Neuronal stem cell (in vitro differentiated cells): ENCODE results near the gene NUDT22.

Source experiments
- DNase-seq: peaks from one replicate; pipeline ENCODE4 v3.0.0-alpha.2; 2013; ENCODE audit warnings: low spot score
- H2AFZ ChIP-seq: one replicate; pipeline ENCODE4 v1.6.1; 2013; ENCODE audit warnings: mild to moderate bottlenecking, low read length, inconsistent platforms
- H2AK5ac ChIP-seq: 2 replicates; pipeline ENCODE4 v1.6.1; 2013; ENCODE audit warnings: low read depth, mild to moderate bottlenecking, inconsistent platforms, low read length, moderate library complexity, mixed read lengths
- H2BK120ac ChIP-seq: 2 replicates; pipeline ENCODE4 v1.6.1; 2013; ENCODE audit warnings: low read depth, mild to moderate bottlenecking, inconsistent platforms, low read length, moderate library complexity, mixed read lengths
- H2BK12ac ChIP-seq: one replicate; pipeline ENCODE4 v1.6.1; 2013; ENCODE audit warnings: low read length, inconsistent platforms
- H2BK15ac ChIP-seq: 2 replicates; pipeline ENCODE4 v1.6.1; 2013; ENCODE audit warnings: mild to moderate bottlenecking, low read length, inconsistent platforms, mixed read lengths
- H2BK5ac ChIP-seq: one replicate; pipeline ENCODE4 v1.6.1; 2013; ENCODE audit warnings: inconsistent platforms, mild to moderate bottlenecking, low read length, moderate library complexity
- H3K14ac ChIP-seq: one replicate; pipeline ENCODE4 v1.6.1; 2013; ENCODE audit warnings: low read length, inconsistent platforms
- H3K18ac ChIP-seq: 2 replicates; pipeline ENCODE4 v1.6.1; 2013; ENCODE audit warnings: low read length, inconsistent platforms
- H3K23ac ChIP-seq: 2 replicates; pipeline ENCODE4 v1.6.1; 2013; ENCODE audit warnings: low read depth, mild to moderate bottlenecking, mixed read lengths, low read length, inconsistent platforms; ENCODE audit not compliant: poor library complexity
- H3K27ac ChIP-seq: replicated peaks from 3 replicates; pipeline ENCODE4 v1.5.1; 2013; ENCODE audit warnings: low read length, inconsistent platforms
- H3K27me3 ChIP-seq, 3 experiments: 2 replicates each; pipeline ENCODE4 v1.6.1; 2013; ENCODE audit warnings: low read length in 3 of 3, mild to moderate bottlenecking in 2 of 3, inconsistent platforms in 1 of 3, low read depth in 1 of 3, mixed read lengths in 1 of 3, moderate library complexity in 1 of 3; ENCODE audit not compliant: control insufficient read depth in 3 of 3, insufficient read depth in 3 of 3
- H3K36me3 ChIP-seq, 2 donors: replicated peaks in 1 of 2; 2 replicates each; pipeline ENCODE4 v1.6.1; 2013; ENCODE audit warnings: low read length in 2 of 2; ENCODE audit not compliant: control insufficient read depth in 2 of 2, insufficient read depth in 2 of 2
- H3K4ac ChIP-seq: 2 replicates; pipeline ENCODE4 v1.6.1; 2013; ENCODE audit warnings: inconsistent platforms, mild to moderate bottlenecking, low read length, moderate library complexity
- H3K4me1 ChIP-seq, 2 donors: 1 replicate in 1 of 2; 2 replicates in 1 of 2; pipeline ENCODE4 v1.6.1; 2013; ENCODE audit warnings: low read length in 2 of 2, low read depth in 1 of 2; ENCODE audit not compliant: control insufficient read depth in 2 of 2, insufficient read depth in 1 of 2
- H3K4me2 ChIP-seq: one replicate; pipeline ENCODE4 v1.6.1; 2013; ENCODE audit warnings: mild to moderate bottlenecking, low read length, inconsistent platforms; ENCODE audit not compliant: insufficient read depth, poor library complexity, severe bottlenecking
- H3K4me3 ChIP-seq, 2 donors: 2 replicates each; pipeline ENCODE4 v1.5.1; 2013; ENCODE audit warnings: low read length in 2 of 2, mild to moderate bottlenecking in 2 of 2, inconsistent platforms in 1 of 2, moderate library complexity in 1 of 2
- H3K79me1 ChIP-seq: one replicate; pipeline ENCODE4 v1.6.1; 2013; ENCODE audit warnings: low read depth, mild to moderate bottlenecking, inconsistent platforms, low read length, moderate library complexity
- H3K9ac ChIP-seq: one replicate; pipeline ENCODE4 v1.6.1; 2013; ENCODE audit warnings: mild to moderate bottlenecking, low read depth, low read length, inconsistent platforms; ENCODE audit not compliant: poor library complexity
- H3K9me3 ChIP-seq, 2 donors: replicated peaks in 1 of 2; 2 replicates each; pipeline versions ENCODE3 to v1.6.1; 2013; ENCODE audit warnings: low read length in 2 of 2, mild to moderate bottlenecking in 2 of 2, inconsistent platforms in 1 of 2, low read depth in 1 of 2, mixed read lengths in 1 of 2, moderate library complexity in 1 of 2; ENCODE audit not compliant: control insufficient read depth in 2 of 2, insufficient read depth in 1 of 2
- H4K8ac ChIP-seq: one replicate; pipeline ENCODE4 v1.6.1; 2013; ENCODE audit warnings: low read depth, mild to moderate bottlenecking, inconsistent platforms, low read length, moderate library complexity
- H4K91ac ChIP-seq: one replicate; pipeline ENCODE4 v1.6.1; 2013; ENCODE audit warnings: low read length, low read depth, mild to moderate bottlenecking, inconsistent platforms; ENCODE audit not compliant: poor library complexity
- WGBS, 2 donors: extraction: QIAGEN DNeasy Blood & Tissue Kit; methylation state at CpG; one replicate each; pipeline ENCODE4 v1.1.7; 2013; ENCODE audit warnings: missing lambda C conversion rate in 2 of 2, mixed read lengths in 1 of 2; ENCODE audit not compliant: insufficient read length in 2 of 2, insufficient replicate concordance in 1 of 2; ENCODE audit errors: extremely low coverage in 2 of 2; 5-methylcytosine and 5-hydroxymethylcytosine counted together

The NUDT22 gene

GRCh38 chr11:64275031-64275800 lies 49.1 kb downstream of the NUDT22 start:
- no peak for DNase-seq
- no peak overlapping the region for H2BK120ac ChIP-seq
- no peak overlapping the region for H2BK15ac ChIP-seq
- no peak overlapping the region for H2BK5ac ChIP-seq
- WGBS, 2 donors = no CpG with 5 or more reads among the region's 15 CpGs
- no peak overlapping the region for H3K4me3 ChIP-seq
- no peak overlapping the region for H2BK12ac ChIP-seq
- no peaks in the 10 kb centered on the region for H3K27me3 ChIP-seq
- H3K4me1 ChIP-seq = peaks cover 4 to 19% of the 10 kb centered on the region in 2 donors
- no peak overlapping the region for H4K8ac ChIP-seq
- H3K4ac ChIP-seq = no peak overlapping the region
- H2AFZ ChIP-seq = no peak overlapping the region
- H3K9me3 ChIP-seq = no peaks in the 10 kb centered on the region
- H3K36me3 ChIP-seq = peaks cover 5 to 39% of the 10 kb centered on the region in 2 donors
- no peak overlapping the region for H3K27ac ChIP-seq
- H3K23ac ChIP-seq = peak overlapping the region; percentile 34
- H3K4me2 ChIP-seq = no peak overlapping the region
- peaks cover 2% of the 10 kb centered on the region for H3K79me1 ChIP-seq
- H3K14ac ChIP-seq = no peak overlapping the region
- peak overlapping the region; percentile 64 for H3K9ac ChIP-seq
- no peak overlapping the region for H2AK5ac ChIP-seq
- H4K91ac ChIP-seq = no peak overlapping the region
- no peak overlapping the region for H3K18ac ChIP-seq

GRCh38 chr11:64275841-64276240 lies 49.8 kb downstream of the NUDT22 start:
- H3K9ac ChIP-seq = peak overlapping the region; percentile 64
- H4K91ac ChIP-seq = no peak overlapping the region
- no peaks in the 10 kb centered on the region for H3K9me3 ChIP-seq
- H2BK12ac ChIP-seq = no peak overlapping the region
- WGBS, 2 donors = no CpG with 5 or more reads among the region's 2 CpGs
- no peak overlapping the region for H3K14ac ChIP-seq
- no peak overlapping the region for H4K8ac ChIP-seq
- H3K23ac ChIP-seq = no peak overlapping the region
- H2BK5ac ChIP-seq = no peak overlapping the region
- H2AFZ ChIP-seq = no peak overlapping the region
- H3K79me1 ChIP-seq = peaks cover 2% of the 10 kb centered on the region
- H3K4me1 ChIP-seq = peaks cover 4 to 19% of the 10 kb centered on the region in 2 donors
- no peak overlapping the region for H3K27ac ChIP-seq
- H2BK15ac ChIP-seq = no peak overlapping the region
- H2BK120ac ChIP-seq = no peak overlapping the region
- no peak overlapping the region for H3K18ac ChIP-seq
- H3K4ac ChIP-seq = no peak overlapping the region
- DNase-seq = no peak
- H3K4me2 ChIP-seq = no peak overlapping the region
- peak overlapping the region in 1 of 2 donors; percentile 60 for H3K4me3 ChIP-seq
- H3K36me3 ChIP-seq = peaks cover 5 to 39% of the 10 kb centered on the region in 2 donors
- no peak overlapping the region for H2AK5ac ChIP-seq
- no peaks in the 10 kb centered on the region for H3K27me3 ChIP-seq

GRCh38 chr11:64276653-64277431 lies 50.8 kb downstream of the NUDT22 start:
- Histone ChIP-seq H2BK5ac (no peak overlapping the region), H3K27me3 (no peaks in the 10 kb centered on the region), H4K8ac (no peak overlapping the region), H3K4ac (no peak overlapping the region), H3K18ac (no peak overlapping the region), H3K14ac (no peak overlapping the region), H2BK12ac (no peak overlapping the region), H2AFZ (no peak overlapping the region), H3K9ac (peak overlapping the region; percentile 44), H3K27ac (no peak overlapping the region), H3K36me3 (peaks cover 5 to 46% of the 10 kb centered on the region in 2 donors), H3K79me1 (peaks cover 2% of the 10 kb centered on the region), H2BK120ac (no peak overlapping the region), H3K23ac (no peak overlapping the region), H2AK5ac (no peak overlapping the region), H3K9me3 (no peaks in the 10 kb centered on the region), H2BK15ac (no peak overlapping the region), H3K4me1 (peaks cover 2 to 15% of the 10 kb centered on the region in 2 donors), H3K4me3 (no peak overlapping the region), H4K91ac (no peak overlapping the region), H3K4me2 (no peak overlapping the region)
- DNase-seq = no peak
- WGBS, 2 donors = no CpG with 5 or more reads among the region's 17 CpGs

DNA sequence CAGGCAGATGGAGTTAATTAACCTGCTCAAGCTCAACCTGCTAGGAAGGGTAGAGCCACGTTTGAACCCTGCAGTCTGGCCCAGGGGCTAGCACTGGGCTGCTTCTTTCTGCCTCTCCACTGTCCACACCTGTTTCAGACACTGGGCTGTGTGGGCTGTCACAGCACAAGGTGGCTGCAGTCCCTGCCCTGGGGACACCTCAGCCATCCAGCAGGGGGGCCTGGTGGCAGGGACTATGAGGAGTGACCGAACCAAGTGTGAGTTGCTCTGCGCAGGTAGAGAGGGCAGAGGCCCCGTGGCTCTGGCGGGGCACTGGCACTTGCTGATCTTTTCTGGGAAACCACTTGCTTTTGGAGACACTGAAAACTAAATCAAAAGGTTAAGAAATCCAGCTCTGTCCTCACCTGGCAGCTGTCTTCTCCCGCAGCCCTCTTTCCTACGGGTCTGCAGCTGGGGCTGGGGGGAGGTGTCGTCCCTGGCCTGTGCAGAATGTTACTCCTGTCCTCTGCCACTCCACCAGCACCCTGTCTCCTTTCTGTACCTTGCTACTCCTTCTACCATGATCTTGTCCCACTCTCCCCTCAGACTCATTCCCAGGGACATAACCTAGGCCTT lies 52.6 kb downstream of the NUDT22 start:
- peak overlapping the region; percentile 30 for H3K9ac ChIP-seq
- no peak overlapping the region for H3K4ac ChIP-seq
- no peak overlapping the region for H2BK5ac ChIP-seq
- WGBS, 2 donors = no CpG with 5 or more reads among the region's 8 CpGs
- no peak overlapping the region for H2BK120ac ChIP-seq
- H3K27me3 ChIP-seq = no peaks in the 10 kb centered on the region
- H3K14ac ChIP-seq = no peak overlapping the region
- H3K4me2 ChIP-seq = no peak overlapping the region
- peaks cover 2 to 7% of the 10 kb centered on the region in 2 donors for H3K4me1 ChIP-seq
- H3K9me3 ChIP-seq = no peaks in the 10 kb centered on the region
- H3K79me1 ChIP-seq = peaks cover 4% of the 10 kb centered on the region
- no peak overlapping the region for H2AK5ac ChIP-seq
- peaks cover 5 to 52% of the 10 kb centered on the region in 2 donors for H3K36me3 ChIP-seq
- no peak overlapping the region for H3K4me3 ChIP-seq
- no peak for DNase-seq
- no peak overlapping the region for H3K18ac ChIP-seq
- H2BK12ac ChIP-seq = no peak overlapping the region
- peak overlapping the region; percentile 32 for H3K23ac ChIP-seq
- H2BK15ac ChIP-seq = no peak overlapping the region
- H4K8ac ChIP-seq = no peak overlapping the region
- no peak overlapping the region for H3K27ac ChIP-seq
- no peak overlapping the region for H4K91ac ChIP-seq
- H2AFZ ChIP-seq = no peak overlapping the region
